HUES48 (cell line): Measurements from ENCODE around the gene GPC6.

Source experiments
- H3K27ac ChIP-seq: one replicate; pipeline ENCODE4 v1.7.0; 2013; ENCODE audit warnings: low read depth, low read length, inconsistent platforms
- H3K27me3 ChIP-seq: 2 replicates; pipeline ENCODE4 v1.6.1; 2013; ENCODE audit warnings: mild to moderate bottlenecking, low read length; ENCODE audit not compliant: control insufficient read depth, insufficient read depth
- H3K36me3 ChIP-seq: 2 replicates; pipeline ENCODE4 v1.6.1; 2013; ENCODE audit warnings: low read length; ENCODE audit not compliant: control insufficient read depth, insufficient read depth
- H3K4me1 ChIP-seq: 2 replicates; pipeline ENCODE4 v1.6.1; 2013; ENCODE audit warnings: mild to moderate bottlenecking, low read length; ENCODE audit not compliant: control insufficient read depth, insufficient read depth
- H3K4me3 ChIP-seq: 2 replicates; pipeline ENCODE4 v1.5.1; 2013; ENCODE audit warnings: mild to moderate bottlenecking, low read depth, low read length
- H3K9ac ChIP-seq: 2 replicates; pipeline ENCODE4 v1.6.1; 2013; ENCODE audit warnings: mild to moderate bottlenecking, low read depth, low read length, moderate library complexity
- H3K9me3 ChIP-seq: 2 replicates; pipeline ENCODE4 v1.6.1; 2013; ENCODE audit warnings: low read length; ENCODE audit not compliant: control insufficient read depth, insufficient read depth

Gene GPC6

DNA sequence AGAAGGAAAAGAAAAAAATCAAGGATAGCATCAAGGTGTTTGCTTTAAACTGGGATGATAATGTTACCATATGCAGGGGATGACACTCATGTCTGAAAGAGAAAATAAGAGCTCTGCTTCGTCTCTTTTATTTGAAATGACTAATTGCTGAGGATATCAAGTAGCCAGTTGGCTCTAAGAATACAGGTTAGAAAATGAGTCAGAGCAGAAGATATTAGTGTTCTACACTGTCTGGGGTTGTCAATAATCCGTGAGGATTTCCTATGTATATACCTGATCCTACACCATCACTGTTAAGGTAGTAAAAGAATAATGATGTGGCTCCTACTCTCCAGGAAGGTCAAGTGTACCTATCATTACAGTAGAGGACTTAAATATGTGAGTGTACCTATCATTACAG is 562.5 kb downstream of the GPC6 start:
- Histone ChIP-seq H3K27me3 (no peaks in the 10 kb centered on the region), H3K36me3 (no peaks in the 10 kb centered on the region), H3K9ac (no peak overlapping the region), H3K27ac (no peak overlapping the region), H3K4me1 (peaks cover 3% of the 10 kb centered on the region; the same call in 1 of the 2 replicates), H3K4me3 (no peak overlapping the region), H3K9me3 (no peaks in the 10 kb centered on the region)

DNA sequence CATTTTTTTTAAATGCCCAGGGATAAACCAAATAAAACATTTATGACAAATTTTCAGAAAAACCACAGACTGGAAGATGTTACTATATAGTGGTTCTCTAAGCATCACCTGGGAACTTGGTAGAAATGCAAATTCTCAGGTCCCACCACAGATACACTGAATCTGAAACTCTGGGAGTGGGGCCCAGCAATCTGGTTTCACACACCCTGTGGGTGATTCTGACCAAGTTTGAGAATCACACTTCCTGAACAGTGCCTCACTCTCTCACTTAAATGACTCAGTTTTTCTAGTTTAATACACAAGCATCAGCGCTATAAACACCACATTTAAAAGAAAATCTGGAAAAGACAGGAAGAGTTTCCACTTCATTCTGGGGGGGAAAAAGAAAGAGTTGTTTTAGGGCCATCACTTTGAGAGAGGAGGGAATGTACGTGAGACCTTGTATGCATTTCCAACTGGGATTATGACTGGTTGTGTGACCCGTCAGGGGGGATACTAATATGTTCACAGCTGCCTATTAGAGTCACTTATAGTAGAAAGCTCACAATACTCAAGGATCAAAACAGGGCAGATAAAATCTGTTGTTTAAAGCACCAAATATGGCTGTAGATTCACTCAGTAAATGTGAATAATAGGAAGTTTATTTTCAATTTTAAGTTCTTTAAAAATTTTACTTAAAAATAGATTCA is 567.7 kb downstream of the GPC6 start:
- Histone ChIP-seq H3K9me3 (no peaks in the 10 kb centered on the region), H3K36me3 (no peaks in the 10 kb centered on the region), H3K27me3 (no peaks in the 10 kb centered on the region), H3K4me1 (peaks cover 3% of the 10 kb centered on the region; the same call in 1 of the 2 replicates), H3K9ac (no peak overlapping the region), H3K4me3 (no peak overlapping the region), H3K27ac (no peak overlapping the region)

DNA sequence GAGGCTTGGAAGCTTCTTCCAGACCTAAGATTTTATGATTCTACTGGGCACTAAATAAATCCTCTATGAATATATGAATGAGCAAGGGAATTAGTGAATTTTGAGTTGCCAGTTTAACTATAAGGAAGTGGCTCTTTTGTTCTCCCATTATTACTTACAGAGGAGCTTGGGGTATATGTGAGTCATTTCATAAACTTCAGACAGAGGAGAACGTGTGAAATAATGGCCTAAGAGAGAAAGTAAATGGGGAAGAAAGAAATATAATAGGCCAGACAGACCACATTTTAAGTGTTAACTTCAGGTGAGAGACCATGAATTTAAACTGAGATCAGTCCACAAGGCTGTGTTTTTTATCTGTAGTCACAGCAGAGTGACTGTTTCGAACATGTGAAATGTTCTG is 570.9 kb downstream of the GPC6 start:
- no peaks in the 10 kb centered on the region for H3K36me3 ChIP-seq
- no peaks in the 10 kb centered on the region for H3K9me3 ChIP-seq
- no peaks in the 10 kb centered on the region for H3K27me3 ChIP-seq
- H3K4me3 ChIP-seq, result no peak overlapping the region
- no peaks in the 10 kb centered on the region for H3K4me1 ChIP-seq
- H3K9ac ChIP-seq, result no peak overlapping the region
- H3K27ac ChIP-seq, result no peak overlapping the region

DNA sequence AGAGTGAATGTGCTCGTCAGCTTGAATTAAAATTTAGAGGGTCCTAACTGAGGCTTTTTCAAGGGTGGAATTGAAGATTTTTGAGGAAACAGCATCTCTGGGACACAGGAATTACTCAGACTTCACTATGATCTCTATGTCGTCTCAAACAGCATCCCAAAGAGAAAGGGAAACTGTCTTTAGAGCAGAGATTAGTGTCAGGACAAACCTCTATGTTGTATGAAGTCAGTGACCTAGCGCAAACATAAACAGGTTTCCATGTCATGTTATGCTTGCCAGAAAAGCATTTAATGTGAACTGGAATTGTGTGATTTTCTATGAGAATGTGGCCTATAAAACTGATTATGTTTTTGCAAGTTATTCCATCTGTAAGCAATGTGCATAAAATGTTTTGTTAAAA is 573.7 kb downstream of the GPC6 start:
- H3K36me3 ChIP-seq, result no peaks in the 10 kb centered on the region
- no peaks in the 10 kb centered on the region for H3K4me1 ChIP-seq
- H3K27ac ChIP-seq, result no peak overlapping the region
- H3K27me3 ChIP-seq, result no peaks in the 10 kb centered on the region
- no peaks in the 10 kb centered on the region for H3K9me3 ChIP-seq
- H3K9ac ChIP-seq, result no peak overlapping the region
- H3K4me3 ChIP-seq, result no peak overlapping the region

DNA sequence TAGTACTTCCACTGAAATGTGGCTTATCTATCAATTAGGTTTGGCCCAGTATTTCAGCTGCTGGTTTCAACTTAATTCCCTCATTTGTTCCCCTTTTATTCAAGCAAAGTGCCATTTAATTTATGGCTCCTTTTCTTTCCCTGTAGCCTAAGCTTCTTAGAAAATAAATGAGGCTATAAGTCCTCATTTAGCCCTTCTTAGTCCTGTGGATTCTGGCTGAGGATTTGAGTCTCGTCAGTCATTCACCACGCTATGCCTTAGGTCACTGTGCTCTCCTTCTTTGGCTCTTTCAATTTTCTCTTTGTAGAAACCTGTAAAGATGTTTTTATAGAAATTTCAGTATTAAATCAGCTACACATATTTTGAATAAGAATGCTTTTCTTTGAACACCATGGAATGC is 579.1 kb downstream of the GPC6 start:
- Histone ChIP-seq H3K36me3 (no peaks in the 10 kb centered on the region), H3K27me3 (no peaks in the 10 kb centered on the region), H3K9ac (no peak overlapping the region), H3K4me1 (peaks cover 37% of the 10 kb centered on the region), H3K4me3 (no peak overlapping the region), H3K27ac (no peak overlapping the region), H3K9me3 (no peaks in the 10 kb centered on the region)

DNA sequence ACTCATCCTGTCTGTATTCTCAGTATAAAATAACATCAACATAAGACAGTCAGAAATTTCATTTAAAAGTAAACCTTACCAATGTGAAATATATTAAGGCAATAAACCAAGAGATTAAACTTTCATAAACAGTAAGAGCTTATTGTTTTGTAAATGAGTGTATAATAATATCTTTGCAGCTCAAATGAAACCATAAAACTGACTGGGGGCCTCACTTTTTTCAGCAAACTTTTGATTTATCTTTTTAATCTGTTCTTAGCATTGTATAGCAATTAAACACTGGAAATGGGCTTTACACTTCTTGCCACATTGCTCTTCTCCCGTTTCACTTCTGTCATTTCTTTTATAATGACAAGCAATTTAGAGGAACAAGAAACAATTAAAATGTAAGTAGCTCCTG is 580.3 kb downstream of the GPC6 start:
- H3K36me3 ChIP-seq, result no peaks in the 10 kb centered on the region
- H3K9me3 ChIP-seq, result no peaks in the 10 kb centered on the region
- H3K27me3 ChIP-seq, result no peaks in the 10 kb centered on the region

DNA sequence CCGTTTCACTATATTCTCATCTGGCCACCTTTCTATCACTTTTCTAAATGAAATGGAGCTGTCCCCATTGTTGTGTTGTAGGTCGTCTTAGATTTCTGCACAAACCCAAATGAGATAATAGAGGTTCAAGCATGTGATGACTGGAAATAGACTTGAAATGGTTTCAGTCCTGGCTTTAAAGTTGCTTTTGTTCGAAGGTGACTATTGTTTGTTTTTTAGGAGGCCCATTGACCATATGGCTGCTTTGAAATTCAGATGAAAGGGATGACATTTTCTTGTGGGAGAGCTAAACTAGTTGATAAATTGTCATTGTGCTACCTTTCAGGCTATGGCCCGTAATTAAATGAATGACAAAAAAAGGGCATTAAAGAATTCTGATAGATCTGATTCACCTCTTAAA is 583.7 kb downstream of the GPC6 start:
- H3K9me3 ChIP-seq, result no peaks in the 10 kb centered on the region
- H3K36me3 ChIP-seq, result no peaks in the 10 kb centered on the region
- peaks cover 56% of the 10 kb centered on the region for H3K4me1 ChIP-seq
- H3K27me3 ChIP-seq, result no peaks in the 10 kb centered on the region
- H3K27ac ChIP-seq, result no peak overlapping the region
- no peak overlapping the region for H3K4me3 ChIP-seq
- H3K9ac ChIP-seq, result no peak overlapping the region

More for the DNA sequence above, 580.3 kb downstream of the GPC6 start:
- H3K9ac ChIP-seq, result no peak overlapping the region
- H3K27ac ChIP-seq, result no peak overlapping the region
- H3K4me3 ChIP-seq, result no peak overlapping the region
- peaks cover 47% of the 10 kb centered on the region for H3K4me1 ChIP-seq

DNA sequence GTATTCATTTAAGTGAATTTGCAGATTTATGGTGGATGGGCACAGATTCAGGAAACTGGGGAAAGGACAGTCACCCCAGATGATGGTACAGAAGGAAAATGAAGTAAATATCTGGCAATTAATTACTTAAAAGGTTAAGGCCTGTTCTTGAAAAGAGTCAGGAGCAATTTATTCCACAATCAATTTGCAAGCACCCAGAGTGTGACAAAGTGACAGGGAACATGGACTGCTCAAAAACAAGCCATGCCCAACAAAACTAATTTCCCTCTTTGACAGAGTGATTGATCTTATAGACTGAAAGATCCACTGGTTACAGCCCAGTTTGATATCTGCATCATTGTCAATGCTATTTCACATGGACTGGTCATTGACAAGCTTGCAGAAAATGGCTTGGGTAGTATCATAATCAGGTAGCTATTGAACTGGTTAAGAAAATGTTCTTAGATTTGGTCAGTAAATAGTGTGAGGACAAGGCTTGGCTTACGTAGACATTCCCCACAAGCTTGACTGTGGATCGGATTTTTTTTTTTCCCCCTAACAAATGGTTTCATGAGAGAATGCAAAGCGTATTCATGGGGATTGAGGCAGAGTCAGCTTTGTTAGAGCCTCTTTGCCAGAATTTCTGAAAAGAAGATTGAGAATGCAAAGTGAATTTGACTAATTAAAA is 584.6 kb downstream of the GPC6 start:
- H3K9ac ChIP-seq, result no peak overlapping the region
- H3K4me3 ChIP-seq, result no peak overlapping the region
- no peaks in the 10 kb centered on the region for H3K9me3 ChIP-seq
- H3K36me3 ChIP-seq, result no peaks in the 10 kb centered on the region
- H3K27me3 ChIP-seq, result no peaks in the 10 kb centered on the region
- H3K27ac ChIP-seq, result no peak overlapping the region
- peaks cover 50% of the 10 kb centered on the region for H3K4me1 ChIP-seq

DNA sequence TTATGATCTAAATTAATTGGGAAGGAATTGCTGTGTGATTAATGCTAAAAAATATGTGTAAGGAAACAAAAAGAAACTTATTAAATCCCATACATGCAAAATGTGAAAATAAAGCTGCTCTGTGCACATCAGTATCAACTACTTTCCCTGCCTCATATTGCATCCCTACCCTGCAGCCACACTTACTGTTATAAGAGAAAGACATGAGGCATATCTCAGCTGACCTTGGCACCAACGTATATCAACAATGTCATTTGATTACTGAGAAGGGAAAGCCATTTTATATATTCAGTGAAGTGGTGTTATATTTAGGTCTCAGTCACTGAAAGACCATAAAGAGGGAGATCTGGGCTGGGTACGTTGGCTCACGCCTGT is 585.1 kb downstream of the GPC6 start:
- no peaks in the 10 kb centered on the region for H3K9me3 ChIP-seq
- no peak overlapping the region for H3K27ac ChIP-seq
- H3K9ac ChIP-seq, result no peak overlapping the region

DNA sequence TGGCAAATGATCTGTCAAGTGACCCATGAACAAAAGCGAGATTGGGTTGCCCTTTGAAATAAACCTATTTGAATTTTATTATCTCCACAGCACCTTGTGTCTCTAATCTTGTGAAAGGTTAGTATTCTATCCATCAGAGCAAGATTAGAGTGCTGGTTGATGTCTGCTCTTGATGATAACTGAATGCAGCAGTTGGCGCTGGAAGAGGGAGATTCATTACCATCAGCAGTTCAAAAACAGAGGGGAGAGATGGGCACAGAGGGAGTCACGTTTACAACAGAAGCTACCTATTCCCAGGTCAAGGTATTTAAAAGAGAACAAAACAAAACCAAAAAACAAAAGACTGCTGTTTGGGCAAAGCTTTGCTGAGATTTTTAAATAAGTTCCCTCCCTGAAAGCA is 588.1 kb downstream of the GPC6 start:
- Histone ChIP-seq H3K27me3 (no peaks in the 10 kb centered on the region), H3K4me1 (peaks cover 35% of the 10 kb centered on the region), H3K9ac (no peak overlapping the region), H3K4me3 (no peak overlapping the region), H3K9me3 (no peaks in the 10 kb centered on the region), H3K27ac (no peak overlapping the region), H3K36me3 (no peaks in the 10 kb centered on the region)

More for the DNA sequence above, 585.1 kb downstream of the GPC6 start:
- no peak overlapping the region for H3K4me3 ChIP-seq
- H3K36me3 ChIP-seq, result no peaks in the 10 kb centered on the region
- H3K27me3 ChIP-seq, result no peaks in the 10 kb centered on the region
- H3K4me1 ChIP-seq, result peaks cover 48% of the 10 kb centered on the region

DNA sequence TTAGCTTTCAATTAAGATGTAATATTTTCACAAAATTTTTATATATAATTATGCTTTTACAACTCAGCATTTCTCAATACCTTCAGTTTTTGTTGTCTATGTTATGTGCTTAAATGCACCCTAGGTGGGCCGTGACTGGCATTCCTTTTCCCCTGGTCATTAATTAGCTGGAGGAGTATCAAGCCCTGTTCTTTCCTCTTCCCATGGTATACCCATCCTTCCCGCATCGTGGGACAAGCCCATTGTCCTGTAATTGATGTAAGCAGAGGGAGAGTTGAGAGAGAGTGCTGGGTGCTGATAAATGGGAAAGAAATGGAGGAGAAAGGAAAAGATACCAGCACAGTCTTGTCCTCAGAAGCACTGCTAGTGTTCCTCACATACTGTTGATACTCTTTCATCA is 591.7 kb downstream of the GPC6 start:
- H3K27ac ChIP-seq, result no peak overlapping the region
- H3K36me3 ChIP-seq, result no peaks in the 10 kb centered on the region
- peaks cover 20% of the 10 kb centered on the region for H3K4me1 ChIP-seq
- H3K27me3 ChIP-seq, result no peaks in the 10 kb centered on the region
- H3K9me3 ChIP-seq, result no peaks in the 10 kb centered on the region
- H3K4me3 ChIP-seq, result no peak overlapping the region
- no peak overlapping the region for H3K9ac ChIP-seq
